HepG2 (cell line): ENCODE data around the gene P2RX6. TPM values are rescaled to one million over a fixed set of nuclear protein-coding genes. Genes with fewer than 3 reads are reported as not detected.

Experiments used
- CBFB ChIP-seq: sonication (generic); formaldehyde crosslinking; IDR thresholded peaks from 2 replicates; pipeline ENCODE4 v1.4.0; 2020; ENCODE audit warnings: missing genetic modification reagents
- DNMT3B ChIP-seq: conservative IDR thresholded peaks from 2 replicates; pipeline ENCODE4 v1.6.1; 2016; ENCODE audit warnings: missing biosample characterization, control low read depth
- FOXA3 ChIP-seq: IDR thresholded peaks from 2 replicates; pipeline ENCODE4 v1.6.1; 2016; ENCODE audit warnings: missing genetic modification reagents, missing compliant biosample characterization
- FOXO4 ChIP-seq: sonication (generic); formaldehyde crosslinking; conservative IDR thresholded peaks from 2 replicates; pipeline ENCODE4 v1.8.1; 2023; ENCODE audit warnings: missing genetic modification reagents
- HMGA1 ChIP-seq: sonication (generic); formaldehyde crosslinking; conservative IDR thresholded peaks from 2 replicates; pipeline ENCODE4 v1.4.0; 2020; ENCODE audit warnings: missing genetic modification reagents
- KDM2A ChIP-seq: sonication (generic); formaldehyde crosslinking; IDR thresholded peaks from 2 replicates; pipeline ENCODE4 v1.4.0; 2020; ENCODE audit warnings: low read depth, missing genetic modification reagents, borderline replicate concordance
- KMT2A ChIP-seq: sonication (generic); formaldehyde crosslinking; IDR thresholded peaks from 2 replicates; pipeline ENCODE4 v1.4.0; 2020; ENCODE audit warnings: missing genetic modification reagents
- MED8 ChIP-seq: sonication (generic); formaldehyde crosslinking; IDR thresholded peaks from 2 replicates; pipeline ENCODE4 v1.8.1; 2023; ENCODE audit warnings: mild to moderate bottlenecking, missing genetic modification reagents; ENCODE audit not compliant: insufficient replicate concordance
- MYPOP ChIP-seq: sonication (generic); formaldehyde crosslinking; IDR thresholded peaks from 2 replicates; pipeline ENCODE4 v1.8.1; 2023; ENCODE audit warnings: mild to moderate bottlenecking, moderate library complexity, missing genetic modification reagents
- NR2F1 ChIP-seq, 2 experiments: fragments of 450-650 bp in 1 of 2; formaldehyde crosslinking in 1 of 2; IDR thresholded peaks; 2 replicates each; pipeline versions ENCODE4 v1.5.0 to v1.6.1; 2016 to 2020; ENCODE audit warnings: mild to moderate bottlenecking in 1 of 2, missing compliant biosample characterization in 1 of 2, missing genetic modification reagents in 1 of 2, moderate library complexity in 1 of 2
- ONECUT2 ChIP-seq: sonication (generic); formaldehyde crosslinking; IDR thresholded peaks from 2 replicates; pipeline ENCODE4 v1.4.0; 2020; ENCODE audit warnings: missing genetic modification reagents
- POLR2A ChIP-seq, 2 experiments: IDR thresholded peaks; 2 replicates each; pipeline ENCODE4 v1.6.1; 2011; ENCODE audit warnings: low read depth in 2 of 2, low read length in 2 of 2, mild to moderate bottlenecking in 1 of 2, moderate library complexity in 1 of 2; ENCODE audit not compliant: insufficient read depth in 1 of 2
- RBFOX2 ChIP-seq: fragments of 200-400 bp; formaldehyde crosslinking; IDR thresholded peaks from 2 replicates; pipeline ENCODE4 v1.6.1; 2017; ENCODE audit warnings: low read depth, mild to moderate bottlenecking, low read length
- SIN3A ChIP-seq: IDR thresholded peaks from 2 replicates; pipeline ENCODE4 v1.6.1; 2011; ENCODE audit warnings: low read depth, mild to moderate bottlenecking, control low read depth, low read length, borderline replicate concordance
- SIX1 ChIP-seq: sonication (generic); formaldehyde crosslinking; IDR thresholded peaks from 2 replicates; pipeline ENCODE4 v1.4.0; 2020; ENCODE audit warnings: missing genetic modification reagents, borderline replicate concordance
- SMAD9 ChIP-seq: sonication (generic); formaldehyde crosslinking; IDR thresholded peaks from 2 replicates; pipeline ENCODE4 v1.5.1; 2020; ENCODE audit warnings: mild to moderate bottlenecking, missing genetic modification reagents
- SRSF4 ChIP-seq: fragments of 200-400 bp; formaldehyde crosslinking; IDR thresholded peaks from one replicate; pipeline ENCODE4 v1.6.1; 2018; ENCODE audit warnings: mild to moderate bottlenecking, low read depth, low read length, moderate library complexity; ENCODE audit not compliant: poor library complexity, severe bottlenecking
- U2AF2 ChIP-seq: fragments of 200-400 bp; formaldehyde crosslinking; IDR thresholded peaks from 2 replicates; pipeline ENCODE4 v1.6.1; 2017; ENCODE audit warnings: low read depth, mild to moderate bottlenecking, low read length
- ZBTB38 ChIP-seq: sonication (generic); formaldehyde crosslinking; IDR thresholded peaks from 2 replicates; pipeline ENCODE4 v1.5.1; 2020; ENCODE audit warnings: mild to moderate bottlenecking, missing genetic modification reagents
- ZFP1 ChIP-seq: IDR thresholded peaks from 2 replicates; pipeline ENCODE4 v1.6.1; 2016
- ZFP36 ChIP-seq: fragments of 150-350 bp; IDR thresholded peaks from 2 replicates; pipeline ENCODE4 v1.6.1; 2018; ENCODE audit warnings: borderline replicate concordance, low read length, low read depth; ENCODE audit not compliant: partially characterized antibody
- ZNF292 ChIP-seq: sonication (generic); formaldehyde crosslinking; IDR thresholded peaks from 2 replicates; pipeline ENCODE4 v1.8.1; 2022; ENCODE audit warnings: mild to moderate bottlenecking, low read depth, missing genetic modification reagents, borderline replicate concordance
- ZNF326 ChIP-seq: sonication (generic); formaldehyde crosslinking; IDR thresholded peaks from 2 replicates; pipeline ENCODE4 v1.4.0; 2020; ENCODE audit warnings: missing genetic modification reagents, borderline replicate concordance
- ZNF547 ChIP-seq: sonication (generic); formaldehyde crosslinking; IDR thresholded peaks from 2 replicates; pipeline ENCODE4 v1.5.1; 2020; ENCODE audit warnings: mild to moderate bottlenecking, missing genetic modification reagents
- ZNF572 ChIP-seq: sonication (generic); formaldehyde crosslinking; IDR thresholded peaks from 2 replicates; pipeline ENCODE4 v1.5.1; 2020; ENCODE audit warnings: mild to moderate bottlenecking, missing genetic modification reagents
- ZNF615 ChIP-seq: sonication (generic); formaldehyde crosslinking; IDR thresholded peaks from 2 replicates; pipeline ENCODE4 v1.5.0; 2020; ENCODE audit warnings: mild to moderate bottlenecking, missing genetic modification reagents, borderline replicate concordance
- ZNF619 ChIP-seq: sonication (generic); formaldehyde crosslinking; IDR thresholded peaks from 2 replicates; pipeline ENCODE4 v1.4.0; 2020; ENCODE audit warnings: mild to moderate bottlenecking, missing genetic modification reagents
- ZNF7 ChIP-seq: IDR thresholded peaks from 2 replicates; pipeline ENCODE4 v1.6.1; 2016; ENCODE audit warnings: missing biosample characterization, missing genetic modification reagents
- polyA plus RNA-seq, 8 experiments: library from polyadenylated mRNA; depleted of rRNA in 3 of 8; stranded (reverse) in 7 of 8; unstranded in 1 of 8; fragments of >200 nt; fragmentation: Illumina TruSeq in 4 of 8; extraction: Trizol in 4 of 8; gene quantifications; 2 replicates each; pipeline versions ENCODE4 v1.2.1 to v1.2.3, GENCODE V29; 2011 to 2016; ENCODE audit warnings: low read depth in 4 of 8, missing spikeins in 1 of 8, mixed read lengths in 1 of 8; ENCODE audit not compliant: insufficient read depth in 1 of 8
- total RNA-seq, 5 experiments: library from RNA; depleted of rRNA; stranded (reverse); fragments of >200 nt; fragmentation: Illumina TruSeq; extraction: Trizol; gene quantifications; 2 replicates each; pipeline ENCODE4 v1.2.3, GENCODE V29; 2016; ENCODE audit warnings: low read depth in 1 of 5
- TF ChIP-seq, protein P1 (sequence below): IDR thresholded peaks from 2 replicates; pipeline ENCODE4 v1.6.1; 2016; ENCODE audit warnings: low read depth, borderline replicate concordance
- TF ChIP-seq, protein P2 (sequence below): sonication (generic); formaldehyde crosslinking; conservative IDR thresholded peaks from 2 replicates; pipeline ENCODE4 v1.4.0; 2020; ENCODE audit warnings: missing genetic modification reagents

Gene P2RX6
- total and polyA plus RNA-seq, 2 of the 13 experiments (the other 11 are each of a cell fraction or from before 2014, with no cell fraction given) = 0.04 to 0.12 TPM

DNA sequence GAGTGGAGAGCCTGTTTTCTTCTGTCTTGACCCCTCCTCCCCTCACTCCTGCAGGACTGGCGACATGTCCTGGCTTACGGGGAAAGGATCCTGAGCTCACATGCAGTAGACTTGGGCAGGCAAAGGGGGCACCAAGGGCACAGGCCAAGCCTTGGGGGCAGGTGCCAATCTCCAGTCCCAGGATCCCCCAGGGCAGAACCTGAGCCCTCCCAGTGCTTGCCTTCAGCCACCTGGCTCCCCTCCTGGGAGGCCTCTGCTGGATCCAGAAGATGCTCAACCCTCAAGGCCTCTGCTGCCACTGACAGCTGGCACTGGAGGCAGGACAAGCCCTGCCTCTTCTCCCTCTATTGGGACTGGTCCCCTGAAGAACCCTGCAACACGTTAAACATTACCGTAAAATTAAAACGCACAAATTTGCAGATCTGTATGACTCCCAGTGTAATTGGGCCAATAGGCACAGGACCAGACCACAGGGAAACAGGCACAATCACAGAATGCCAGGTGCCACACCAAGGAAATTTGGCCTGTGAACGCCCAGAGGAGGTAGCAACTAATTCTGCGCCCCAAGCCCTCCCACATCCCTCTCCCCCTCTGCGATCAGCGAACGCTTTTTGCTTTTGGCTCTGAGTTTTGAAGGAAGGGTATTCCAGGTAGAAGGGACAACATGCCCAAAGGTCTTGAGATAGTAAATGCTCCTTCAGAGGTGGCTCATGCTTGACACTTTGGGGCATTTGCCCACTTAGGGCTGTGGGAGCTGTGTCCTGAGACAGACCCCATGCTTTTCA is 33.8 kb upstream of the P2RX6 start (continued):
- TF ChIP-seq MYPOP (CRISPR knock-in tag) (no peak), ZFP1 (CRISPR knock-in tag) (no peak), ZNF547 (CRISPR knock-in tag) (no peak), FOXO4 (CRISPR knock-in tag) (no peak), ZFP36 (no peak), SIX1 (CRISPR knock-in tag) (no peak), ZNF292 (no peak), KDM2A (no peak), NR2F1 (CRISPR knock-in tag; IDR thresholded peaks at IDR 0.05) (no peak), ZNF572 (CRISPR knock-in tag) (no peak), SIN3A (no peak), HMGA1 (CRISPR knock-in tag) (no peak), CBFB (CRISPR knock-in tag) (peak; percentile 28; the same call in 1 of the 2 replicates), ONECUT2 (no peak), ZNF615 (no peak), SMAD9 (no peak), ZNF619 (no peak), FOXA3 (CRISPR knock-in tag) (no peak), KMT2A (no peak), DNMT3B (CRISPR knock-in tag) (no peak), U2AF2 (no peak), RBFOX2 (no peak), SRSF4 (no peak), POLR2A (IDR thresholded peaks at IDR 0.05; ENCODE audit: insufficient read depth in 1 of 2, low read depth in 2 of 2, low read length in 2 of 2) (no peak), MED8 (CRISPR knock-in tag) (no peak), ZNF7 (no peak), ZNF326 (CRISPR knock-in tag) (no peak), ZBTB38 (CRISPR knock-in tag) (no peak)
- TF ChIP-seq, protein P1, sequence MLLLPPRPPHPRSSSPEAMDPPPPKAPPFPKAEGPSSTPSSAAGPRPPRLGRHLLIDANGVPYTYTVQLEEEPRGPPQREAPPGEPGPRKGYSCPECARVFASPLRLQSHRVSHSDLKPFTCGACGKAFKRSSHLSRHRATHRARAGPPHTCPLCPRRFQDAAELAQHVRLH (CRISPR knock-in tag) = no peak
- TF ChIP-seq, protein P2, sequence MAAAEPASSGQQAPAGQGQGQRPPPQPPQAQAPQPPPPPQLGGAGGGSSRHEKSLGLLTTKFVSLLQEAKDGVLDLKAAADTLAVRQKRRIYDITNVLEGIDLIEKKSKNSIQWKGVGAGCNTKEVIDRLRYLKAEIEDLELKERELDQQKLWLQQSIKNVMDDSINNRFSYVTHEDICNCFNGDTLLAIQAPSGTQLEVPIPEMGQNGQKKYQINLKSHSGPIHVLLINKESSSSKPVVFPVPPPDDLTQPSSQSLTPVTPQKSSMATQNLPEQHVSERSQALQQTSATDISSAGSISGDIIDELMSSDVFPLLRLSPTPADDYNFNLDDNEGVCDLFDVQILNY = no peak
